Astrocyte (in vitro differentiated cells and primary cell): ENCODE measurements around the gene PARN.
"Not testable (repeated sequence)": the region's sequence is repeated elsewhere in the genome, so short reads cannot be mapped to it uniquely, and the experiment has no call there.

ENCODE experiments used
- EZH2 ChIP-seq: IDR thresholded peaks from 2 replicates; pipeline ENCODE4 v1.6.1; 2012; ENCODE audit warnings: mild to moderate bottlenecking, low read length, inconsistent platforms; ENCODE audit not compliant: insufficient read depth
- TF ChIP-seq, protein P1 (sequence below): IDR thresholded peaks from 2 replicates; pipeline ENCODE4 v1.5.1; 2011; ENCODE audit warnings: low read depth, mild to moderate bottlenecking, inconsistent platforms, low read length, moderate library complexity; ENCODE audit not compliant: insufficient read depth

DNA sequence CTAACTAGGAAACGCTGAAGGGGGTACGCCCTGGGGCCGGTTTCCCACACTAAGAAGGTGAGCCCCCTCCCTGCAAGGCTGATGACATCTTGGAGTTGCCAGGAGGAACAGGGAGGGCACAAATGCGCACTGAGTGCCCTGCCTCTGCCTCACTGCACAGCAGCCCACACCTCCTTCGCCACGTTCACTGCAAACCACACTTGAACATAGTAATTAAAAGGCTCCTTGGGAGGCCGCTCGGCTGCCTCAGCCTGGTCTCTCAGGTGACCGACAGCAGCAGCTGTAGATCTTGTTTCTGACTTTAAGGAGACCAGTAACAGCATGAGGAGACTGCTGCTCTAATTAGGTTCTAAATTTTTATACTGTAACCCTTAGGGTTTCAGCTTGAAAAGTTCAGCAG is 188.5 kb downstream of the PARN start:
- TF ChIP-seq, protein P1, sequence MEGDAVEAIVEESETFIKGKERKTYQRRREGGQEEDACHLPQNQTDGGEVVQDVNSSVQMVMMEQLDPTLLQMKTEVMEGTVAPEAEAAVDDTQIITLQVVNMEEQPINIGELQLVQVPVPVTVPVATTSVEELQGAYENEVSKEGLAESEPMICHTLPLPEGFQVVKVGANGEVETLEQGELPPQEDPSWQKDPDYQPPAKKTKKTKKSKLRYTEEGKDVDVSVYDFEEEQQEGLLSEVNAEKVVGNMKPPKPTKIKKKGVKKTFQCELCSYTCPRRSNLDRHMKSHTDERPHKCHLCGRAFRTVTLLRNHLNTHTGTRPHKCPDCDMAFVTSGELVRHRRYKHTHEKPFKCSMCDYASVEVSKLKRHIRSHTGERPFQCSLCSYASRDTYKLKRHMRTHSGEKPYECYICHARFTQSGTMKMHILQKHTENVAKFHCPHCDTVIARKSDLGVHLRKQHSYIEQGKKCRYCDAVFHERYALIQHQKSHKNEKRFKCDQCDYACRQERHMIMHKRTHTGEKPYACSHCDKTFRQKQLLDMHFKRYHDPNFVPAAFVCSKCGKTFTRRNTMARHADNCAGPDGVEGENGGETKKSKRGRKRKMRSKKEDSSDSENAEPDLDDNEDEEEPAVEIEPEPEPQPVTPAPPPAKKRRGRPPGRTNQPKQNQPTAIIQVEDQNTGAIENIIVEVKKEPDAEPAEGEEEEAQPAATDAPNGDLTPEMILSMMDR = not testable (repeated sequence)
- TF ChIP-seq EZH2 = not testable (repeated sequence)
